ENCODE measurements around the gene FOXL3. TPM values are rescaled to one million over a fixed set of nuclear protein-coding genes. Genes with fewer than 3 reads are reported as not detected.

FOXL3 gene
- total RNA-seq, 3 donors from 2014 or later (not counting 1 experiment from before 2014, with no cell fraction given), result not detected

GRCh38 chr7:305410-306151 is 15.6 kb downstream of the FOXL3 start:
- no peaks in the 10 kb centered on the region for H3K27me3 ChIP-seq (ENCODE audit: control insufficient read depth, insufficient read depth, low read length)
- ATAC-seq (no peak), DNase-seq (no peak)
- H3K27ac ChIP-seq (ENCODE audit: low read length), result no peak overlapping the region
- H3K4me1 ChIP-seq (ENCODE audit: control insufficient read depth, insufficient read depth, low read length), result no peaks in the 10 kb centered on the region
- Mint-ChIP-seq H3K9me3 (no peaks in the 10 kb centered on the region), H3K27ac (no peak overlapping the region), H3K4me1 (no peaks in the 10 kb centered on the region), H3K36me3 (peaks cover 6% of the 10 kb centered on the region), H3K4me3 (no peak overlapping the region), H3K27me3 (ENCODE audit: low read depth in 2 of 2) (peaks cover 5 to 7% of the 10 kb centered on the region in 2 donors)
- H3K9me3 ChIP-seq (ENCODE audit: control insufficient read depth, insufficient read depth, low read length), result no peaks in the 10 kb centered on the region
- H3K36me3 ChIP-seq (ENCODE audit: control insufficient read depth, insufficient read depth, low read length), result no peaks in the 10 kb centered on the region
- no peak for TF ChIP-seq CTCF (IDR thresholded peaks at IDR 0.05)
- H3K4me3 ChIP-seq (ENCODE audit: low read length), result no peak overlapping the region
- WGBS (ENCODE audit: insufficient coverage), result 89% methylated on average over 35 of the region's 35 CpGs
- intact Hi-C loops (cut with micrococcal nuclease), result no loop called here

GRCh38 chr7:307970-308369 is 18.0 kb downstream of the FOXL3 start:
- H3K36me3 Mint-ChIP-seq, result peaks cover 6% of the 10 kb centered on the region
- Histone ChIP-seq H3K9me3 (ENCODE audit: control insufficient read depth, insufficient read depth, low read length) (no peaks in the 10 kb centered on the region), H3K4me3 (ENCODE audit: low read length) (no peak overlapping the region), H3K27ac (ENCODE audit: low read length) (no peak overlapping the region), H3K36me3 (ENCODE audit: control insufficient read depth, insufficient read depth, low read length) (no peaks in the 10 kb centered on the region), H3K4me1 (ENCODE audit: control insufficient read depth, insufficient read depth, low read length) (no peaks in the 10 kb centered on the region), H3K27me3 (ENCODE audit: control insufficient read depth, insufficient read depth, low read length) (peaks cover 2% of the 10 kb centered on the region)
- WGBS (ENCODE audit: insufficient coverage), result 64% methylated on average over 3 of the region's 3 CpGs
- DNase-seq (no peak), ATAC-seq (no peak)
- no peaks in the 10 kb centered on the region for H3K4me1 Mint-ChIP-seq
- TF ChIP-seq CTCF (IDR thresholded peaks at IDR 0.05), result no peak
- H3K27ac Mint-ChIP-seq, result no peak overlapping the region
- no peak overlapping the region for H3K4me3 Mint-ChIP-seq
- no peaks in the 10 kb centered on the region for H3K9me3 Mint-ChIP-seq
- peaks cover 5 to 29% of the 10 kb centered on the region in 2 donors for H3K27me3 Mint-ChIP-seq (ENCODE audit: low read depth in 2 of 2)
- intact Hi-C loops (cut with micrococcal nuclease), result no loop called here

- H3K4me1 Mint-ChIP-seq, result no peaks in the 10 kb centered on the region
- H3K9me3 ChIP-seq (ENCODE audit: control insufficient read depth, insufficient read depth, low read length), result no peaks in the 10 kb centered on the region
- intact Hi-C loops (cut with micrococcal nuclease), result no loop called here
- no peaks in the 10 kb centered on the region for H3K36me3 ChIP-seq (ENCODE audit: control insufficient read depth, insufficient read depth, low read length)
- H3K27me3 Mint-ChIP-seq (ENCODE audit: low read depth in 2 of 2), result peaks cover 8 to 43% of the 10 kb centered on the region in 2 donors
- no peak for DNase-seq
- H3K4me1 ChIP-seq (ENCODE audit: control insufficient read depth, insufficient read depth, low read length), result no peaks in the 10 kb centered on the region
- peaks cover 6% of the 10 kb centered on the region for H3K36me3 Mint-ChIP-seq
- TF ChIP-seq CTCF (IDR thresholded peaks at IDR 0.05), result no peak
- no peak overlapping the region for H3K27ac Mint-ChIP-seq
- no peak overlapping the region for H3K4me3 ChIP-seq (ENCODE audit: low read length)
- H3K27me3 ChIP-seq (ENCODE audit: control insufficient read depth, insufficient read depth, low read length), result peaks cover 2% of the 10 kb centered on the region
- no peaks in the 10 kb centered on the region for H3K9me3 Mint-ChIP-seq
- no peak overlapping the region for H3K4me3 Mint-ChIP-seq
- no peak for ATAC-seq
- WGBS (ENCODE audit: insufficient coverage), result 92% methylated on average over 17 of the region's 19 CpGs
- no peak overlapping the region for H3K27ac ChIP-seq (ENCODE audit: low read length)
These were observed 19.7 kb downstream of the FOXL3 start for GRCh38 chr7:309586-310228.
